Activated gamma-delta T cell treated with Interleukin-2 at 50 U/mL for 16 hours (primary cell): Measurements from ENCODE around the gene MS4A5.
"Not testable (repeated sequence)": the region's sequence is repeated elsewhere in the genome, so short reads cannot be mapped to it uniquely, and the experiment has no call there.

Source experiments
- DNase-seq: peaks from one replicate; pipeline ENCODE4 v3.0.0-alpha.2; 2020

Gene MS4A5

GRCh38 chr11:60429272-60429671 lies at the start of gene MS4A5:
MS4A5 (plus strand) TSS chr11:60429572; CDS start chr11:60429675, 103 bp downstream.
- no peak for DNase-seq

- no peak for DNase-seq
Observed at GRCh38 chr11:60389279-60389910, 40.0 kb upstream of the MS4A5 start.

- no peak for DNase-seq
Observed at GRCh38 chr11:60390419-60390818, 39.0 kb upstream of the MS4A5 start.

- DNase-seq, result no peak
Observed at GRCh38 chr11:60392361-60392760, 37.0 kb upstream of the MS4A5 start.

GRCh38 chr11:60393016-60393415 lies 36.4 kb upstream of the MS4A5 start:
- no peak for DNase-seq

- DNase-seq, result no peak
Observed at GRCh38 chr11:60394666-60395380, 34.5 kb upstream of the MS4A5 start.

GRCh38 chr11:60396382-60396781 lies 33.0 kb upstream of the MS4A5 start, which contains the start of gene MS4A14:
MS4A14 (plus strand) TSS chr11:60396459; CDS start chr11:60396579, 120 bp downstream.
- no peak for DNase-seq

GRCh38 chr11:60396799-60397198 lies 32.6 kb upstream of the MS4A5 start:
- no peak for DNase-seq

- no peak for DNase-seq
Observed at GRCh38 chr11:60420015-60420414, 9.4 kb upstream of the MS4A5 start.

GRCh38 chr11:60422609-60423008 lies 6.8 kb upstream of the MS4A5 start:
- DNase-seq, result no peak

- no peak for DNase-seq
Observed at GRCh38 chr11:60428517-60428916, 855 bp upstream of the MS4A5 start.

- no peak for DNase-seq
Observed at GRCh38 chr11:60431251-60431650, 1.9 kb downstream of the MS4A5 start.

- no peak for DNase-seq
Observed at GRCh38 chr11:60433401-60433800, 4.0 kb downstream of the MS4A5 start.

- DNase-seq, result no peak
Observed at GRCh38 chr11:60447070-60447469, 17.7 kb downstream of the MS4A5 start.

GRCh38 chr11:60447846-60448245 lies 18.5 kb downstream of the MS4A5 start:
- DNase-seq, result no peak

GRCh38 chr11:60451185-60451584 lies 21.8 kb downstream of the MS4A5 start:
- not testable (repeated sequence) for DNase-seq

GRCh38 chr11:60454212-60454611 lies 24.8 kb downstream of the MS4A5 start:
- no peak for DNase-seq

GRCh38 chr11:60455531-60456042 lies 26.2 kb downstream of the MS4A5 start, which contains the start of gene MS4A1:
MS4A1 (plus strand) TSS chr11:60455847; CDS start chr11:60462375, 6,528 bp downstream.
- DNase-seq, result no peak

- no peak for DNase-seq
Observed at GRCh38 chr11:60457576-60457975, 28.2 kb downstream of the MS4A5 start.

GRCh38 chr11:60459345-60459744 lies 30.0 kb downstream of the MS4A5 start:
- DNase-seq, result no peak

GRCh38 chr11:60468829-60469228 lies 39.5 kb downstream of the MS4A5 start:
- DNase-seq, result no peak

GRCh38 chr11:60469723-60470122 lies 40.4 kb downstream of the MS4A5 start:
- no peak for DNase-seq

GRCh38 chr11:60477035-60477445 lies 47.7 kb downstream of the MS4A5 start:
- no peak for DNase-seq

GRCh38 chr11:60482361-60482760 lies 53.0 kb downstream of the MS4A5 start:
- no peak for DNase-seq
